Activated CD4-positive, alpha-beta T cell treated with anti-CD3 and anti-CD28 coated beads, Interleukin-2, amount 10 ng/mL, durations not matched to agents 24 days and 14 days (primary cell): ENCODE measurements around the gene ITGB8. TPM values are rescaled to one million over a fixed set of nuclear protein-coding genes. Genes with fewer than 3 reads are reported as not detected.

Source experiments
- DNase-seq: peaks from one replicate; pipeline ENCODE4 v3.0.0; 2022
- H3K27ac Mint-ChIP-seq: one replicate; pipeline ENCODE4 v1.8.0; 2022; ENCODE audit warnings: mild to moderate bottlenecking, mixed read lengths
- H3K27me3 Mint-ChIP-seq: one replicate; pipeline ENCODE4 v1.8.0; 2022; ENCODE audit warnings: mixed read lengths
- H3K36me3 Mint-ChIP-seq: one replicate; pipeline ENCODE4 v1.8.0; 2022; ENCODE audit warnings: low read depth, mild to moderate bottlenecking, mixed read lengths
- H3K4me1 Mint-ChIP-seq: one replicate; pipeline ENCODE4 v1.8.0; 2021; ENCODE audit warnings: mixed read lengths
- H3K4me3 Mint-ChIP-seq: one replicate; pipeline ENCODE4 v1.8.0; 2022; ENCODE audit warnings: mild to moderate bottlenecking, moderate library complexity, mixed read lengths
- H3K9me3 Mint-ChIP-seq: one replicate; pipeline ENCODE4 v1.8.0; 2021; ENCODE audit warnings: mixed read lengths
- intact Hi-C: fragments of 100-400 bp; cut with micrococcal nuclease; formaldehyde crosslinking; loops from one replicate; pipeline ENCODE4 v1.15.1; 2023
- total RNA-seq: library from RNA; stranded (reverse); gene quantifications from 2 replicates; pipeline ENCODE4 v1.2.3, GENCODE V29; 2022

ITGB8 gene
- total RNA-seq, 1 donor from 2014 or later, result not detected

GRCh38 chr7:20411372-20411771 is 80.7 kb downstream of the ITGB8 start:
- Mint-ChIP-seq H3K4me3 (no peak overlapping the region), H3K4me1 (no peaks in the 10 kb centered on the region), H3K9me3 (no peaks in the 10 kb centered on the region), H3K27me3 (no peaks in the 10 kb centered on the region), H3K27ac (no peak overlapping the region), H3K36me3 (no peaks in the 10 kb centered on the region)
- intact Hi-C loops, result no loop called here
- DNase-seq, result no peak

- no peaks in the 10 kb centered on the region for H3K4me1 Mint-ChIP-seq
- H3K27me3 Mint-ChIP-seq, result no peaks in the 10 kb centered on the region
- H3K9me3 Mint-ChIP-seq, result no peaks in the 10 kb centered on the region
- intact Hi-C loops, result no loop called here
- no peak overlapping the region for H3K4me3 Mint-ChIP-seq
- no peaks in the 10 kb centered on the region for H3K36me3 Mint-ChIP-seq
- H3K27ac Mint-ChIP-seq, result no peak overlapping the region
- DNase-seq, result no peak
These were observed 81.3 kb downstream of the ITGB8 start for GRCh38 chr7:20412032-20412431.

GRCh38 chr7:20417260-20417659 is 86.6 kb downstream of the ITGB8 start:
- no peak overlapping the region for H3K27ac Mint-ChIP-seq
- H3K27me3 Mint-ChIP-seq, result no peaks in the 10 kb centered on the region
- no peaks in the 10 kb centered on the region for H3K36me3 Mint-ChIP-seq
- H3K9me3 Mint-ChIP-seq, result no peaks in the 10 kb centered on the region
- no peaks in the 10 kb centered on the region for H3K4me1 Mint-ChIP-seq
- no peak for DNase-seq
- H3K4me3 Mint-ChIP-seq, result no peak overlapping the region
- intact Hi-C loops, result no loop called here

DNA sequence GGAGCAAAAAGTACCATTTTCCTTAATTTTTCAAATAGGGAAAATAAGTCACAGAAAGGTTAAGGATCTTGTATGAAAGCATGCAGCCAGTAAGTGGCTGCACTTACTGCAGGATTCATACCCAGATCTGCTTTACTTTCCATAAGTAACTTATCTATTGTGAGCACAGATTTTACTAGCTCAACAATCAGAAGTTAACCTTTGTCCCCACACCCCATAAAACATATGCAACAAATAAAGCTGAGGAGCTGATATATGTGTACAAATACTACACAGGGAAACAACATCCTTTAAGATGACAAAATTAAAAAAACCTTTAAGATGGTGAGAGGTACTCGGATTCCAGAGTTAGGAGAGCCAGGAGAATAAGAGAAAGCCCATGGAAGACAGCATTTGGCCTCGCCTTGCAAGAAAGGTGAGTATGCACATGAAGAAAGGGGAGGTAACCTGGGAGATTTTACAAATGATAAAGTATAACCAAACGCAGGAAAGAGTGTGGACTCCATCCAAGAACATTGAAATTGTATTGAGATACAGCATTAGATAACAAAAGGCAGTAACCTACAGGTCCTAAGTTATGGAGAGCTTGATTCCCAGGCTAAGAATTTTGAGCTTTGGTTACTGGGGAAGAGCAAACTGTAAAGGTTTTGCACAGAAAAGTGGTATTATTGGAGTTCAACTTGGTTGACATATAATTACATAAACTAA is 87.1 kb downstream of the ITGB8 start:
- Mint-ChIP-seq H3K36me3 (no peaks in the 10 kb centered on the region), H3K9me3 (no peaks in the 10 kb centered on the region), H3K4me1 (no peaks in the 10 kb centered on the region), H3K4me3 (no peak overlapping the region), H3K27ac (no peak overlapping the region), H3K27me3 (no peaks in the 10 kb centered on the region)
- intact Hi-C loops, result no loop called here
- DNase-seq, result no peak

GRCh38 chr7:20424500-20424899 is 93.8 kb downstream of the ITGB8 start:
- Mint-ChIP-seq H3K4me3 (no peak overlapping the region), H3K4me1 (no peaks in the 10 kb centered on the region), H3K27ac (no peak overlapping the region)

GRCh38 chr7:20430664-20431063 is 100.0 kb downstream of the ITGB8 start:
- Mint-ChIP-seq H3K4me1 (no peaks in the 10 kb centered on the region), H3K36me3 (no peaks in the 10 kb centered on the region), H3K9me3 (no peaks in the 10 kb centered on the region), H3K27me3 (no peaks in the 10 kb centered on the region), H3K27ac (no peak overlapping the region), H3K4me3 (no peak overlapping the region)
- intact Hi-C loops, result no loop called here
- no peak for DNase-seq

More at GRCh38 chr7:20424500-20424899, 93.8 kb downstream of the ITGB8 start:
- Mint-ChIP-seq H3K9me3 (no peaks in the 10 kb centered on the region), H3K36me3 (no peaks in the 10 kb centered on the region), H3K27me3 (no peaks in the 10 kb centered on the region)
- DNase-seq, result no peak
- intact Hi-C loops, result no loop called here

DNA sequence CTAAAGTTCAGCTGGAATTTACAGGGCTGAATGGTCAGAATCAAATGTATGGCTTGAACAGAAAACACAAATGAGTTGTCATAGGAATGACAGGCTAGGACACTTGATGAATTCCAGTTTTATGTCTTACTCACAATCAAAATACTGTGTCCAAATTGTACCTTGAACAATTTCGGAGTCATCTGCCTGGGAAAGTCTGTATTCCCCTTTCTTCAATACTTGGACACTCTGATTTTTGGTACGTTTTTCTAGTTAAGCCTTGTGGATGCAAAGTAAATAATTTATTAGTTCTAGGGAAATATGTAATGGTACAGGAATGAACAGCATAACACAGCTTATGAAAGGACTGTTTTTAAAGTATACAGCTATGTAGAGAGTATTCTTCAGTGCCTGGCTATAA is 100.4 kb downstream of the ITGB8 start:
- H3K9me3 Mint-ChIP-seq, result no peaks in the 10 kb centered on the region

DNA sequence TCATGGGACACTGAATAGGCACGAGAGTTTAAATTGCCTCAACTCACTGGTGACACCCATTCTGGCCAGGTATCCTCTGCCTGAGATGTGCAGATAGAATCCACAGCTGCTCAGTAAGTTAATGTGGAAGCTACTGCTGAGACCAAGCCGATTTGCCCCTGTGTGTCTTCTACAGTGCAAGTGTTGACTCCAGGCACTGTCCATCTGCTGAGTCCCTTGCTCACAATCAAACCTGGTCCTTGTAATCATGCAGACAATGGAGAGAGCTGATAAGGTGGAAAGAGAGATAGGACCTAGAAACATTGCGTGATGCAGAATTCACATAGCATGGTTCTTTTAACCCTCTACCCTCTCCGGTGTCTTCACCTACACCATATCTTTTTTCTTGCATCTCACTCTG is 101.4 kb downstream of the ITGB8 start:
- Mint-ChIP-seq H3K4me3 (no peak overlapping the region), H3K27ac (no peak overlapping the region), H3K9me3 (no peaks in the 10 kb centered on the region), H3K4me1 (no peaks in the 10 kb centered on the region), H3K36me3 (no peaks in the 10 kb centered on the region), H3K27me3 (no peaks in the 10 kb centered on the region)
- intact Hi-C loops, result no loop called here
- DNase-seq, result no peak

More for the DNA sequence above, 100.4 kb downstream of the ITGB8 start:
- Mint-ChIP-seq H3K27me3 (no peaks in the 10 kb centered on the region), H3K27ac (no peak overlapping the region), H3K4me1 (no peaks in the 10 kb centered on the region), H3K4me3 (no peak overlapping the region), H3K36me3 (no peaks in the 10 kb centered on the region)
- DNase-seq, result no peak
- intact Hi-C loops, result no loop called here

DNA sequence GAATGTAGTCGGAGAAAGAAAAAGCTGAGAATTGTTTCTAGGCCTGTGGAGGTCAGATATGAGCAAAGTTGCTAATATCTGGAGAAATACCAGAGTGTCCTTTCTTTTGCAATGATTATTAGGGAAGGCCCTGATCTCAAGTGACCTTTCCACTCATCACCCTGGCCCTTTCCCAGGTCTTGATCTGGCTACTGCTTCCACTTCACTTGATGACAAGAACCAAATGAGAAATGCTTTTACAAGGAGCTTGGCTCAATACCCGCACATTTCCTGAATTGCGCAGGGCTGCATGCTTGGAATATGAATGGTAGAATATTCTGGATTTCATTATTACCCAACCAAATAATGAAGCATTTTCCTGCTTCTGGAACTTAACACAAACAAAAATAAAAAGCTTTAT is 104.6 kb downstream of the ITGB8 start:
- no peaks in the 10 kb centered on the region for H3K27me3 Mint-ChIP-seq

GRCh38 chr7:20438248-20438647 is 107.5 kb downstream of the ITGB8 start:
- DNase-seq, result no peak
- H3K9me3 Mint-ChIP-seq, result no peaks in the 10 kb centered on the region
- H3K27me3 Mint-ChIP-seq, result no peaks in the 10 kb centered on the region
- intact Hi-C loops, result no loop called here
- H3K4me3 Mint-ChIP-seq, result no peak overlapping the region
- H3K4me1 Mint-ChIP-seq, result no peaks in the 10 kb centered on the region
- no peak overlapping the region for H3K27ac Mint-ChIP-seq
- H3K36me3 Mint-ChIP-seq, result no peaks in the 10 kb centered on the region

More for the DNA sequence above, 104.6 kb downstream of the ITGB8 start:
- H3K36me3 Mint-ChIP-seq, result no peaks in the 10 kb centered on the region
- no peaks in the 10 kb centered on the region for H3K9me3 Mint-ChIP-seq
- intact Hi-C loops, result no loop called here
- H3K27ac Mint-ChIP-seq, result no peak overlapping the region
- H3K4me1 Mint-ChIP-seq, result no peaks in the 10 kb centered on the region
- no peak for DNase-seq
- H3K4me3 Mint-ChIP-seq, result no peak overlapping the region

GRCh38 chr7:20438694-20439376 is 108.1 kb downstream of the ITGB8 start:
- intact Hi-C loops, result no loop called here
- no peaks in the 10 kb centered on the region for H3K9me3 Mint-ChIP-seq
- H3K36me3 Mint-ChIP-seq, result no peaks in the 10 kb centered on the region

DNA sequence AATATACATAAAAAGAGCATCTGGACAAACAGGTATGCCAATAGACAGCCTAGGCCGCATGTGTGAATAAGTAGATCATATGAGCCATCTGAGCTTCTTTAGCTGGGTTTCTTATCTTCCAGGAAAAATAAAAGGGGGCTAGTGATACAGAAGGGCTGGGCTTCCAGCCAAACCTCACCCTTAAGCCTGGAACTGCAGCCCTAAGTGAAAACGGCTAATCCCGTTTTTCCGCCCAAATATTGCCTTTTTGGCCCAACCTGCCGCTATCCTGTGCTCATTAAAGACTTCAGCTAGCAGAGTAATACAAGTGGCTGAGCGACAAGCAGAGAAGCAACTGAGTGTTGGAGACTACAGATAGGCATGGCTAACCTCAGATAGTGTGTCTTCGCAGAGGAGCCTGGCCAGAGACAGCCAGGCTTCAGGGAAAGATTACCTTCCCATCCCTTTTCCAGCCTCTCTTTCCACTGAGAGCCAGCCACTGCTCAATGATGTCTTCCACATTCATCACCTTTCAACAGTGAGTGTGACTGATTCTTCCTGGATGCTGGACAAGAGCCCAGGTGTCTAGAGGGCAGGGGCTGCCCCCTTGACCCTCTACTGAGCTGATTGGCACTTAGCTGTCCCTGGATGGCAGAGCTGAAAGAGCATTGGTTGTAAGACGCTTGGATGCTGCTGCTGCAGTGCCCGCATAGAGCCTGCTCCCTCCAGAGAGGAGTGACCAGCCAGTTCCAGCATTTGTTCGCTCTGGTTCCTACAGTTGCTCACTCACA is 108.9 kb downstream of the ITGB8 start:
- H3K4me1 Mint-ChIP-seq, result no peaks in the 10 kb centered on the region
- H3K27me3 Mint-ChIP-seq, result no peaks in the 10 kb centered on the region
- no peak for DNase-seq
- H3K9me3 Mint-ChIP-seq, result no peaks in the 10 kb centered on the region
- H3K36me3 Mint-ChIP-seq, result no peaks in the 10 kb centered on the region
- no peak overlapping the region for H3K4me3 Mint-ChIP-seq
- intact Hi-C loops, result no loop called here
- no peak overlapping the region for H3K27ac Mint-ChIP-seq

More at GRCh38 chr7:20438694-20439376, 108.1 kb downstream of the ITGB8 start:
- no peaks in the 10 kb centered on the region for H3K27me3 Mint-ChIP-seq
- no peak overlapping the region for H3K27ac Mint-ChIP-seq
- DNase-seq, result no peak
- H3K4me1 Mint-ChIP-seq, result no peaks in the 10 kb centered on the region
- H3K4me3 Mint-ChIP-seq, result no peak overlapping the region

- H3K9me3 Mint-ChIP-seq, result no peaks in the 10 kb centered on the region
- no peaks in the 10 kb centered on the region for H3K27me3 Mint-ChIP-seq
- H3K4me1 Mint-ChIP-seq, result no peaks in the 10 kb centered on the region
- peak; percentile 60 for DNase-seq
- intact Hi-C loops, result no loop called here
- H3K36me3 Mint-ChIP-seq, result no peaks in the 10 kb centered on the region
- no peak overlapping the region for H3K27ac Mint-ChIP-seq
- H3K4me3 Mint-ChIP-seq, result no peak overlapping the region
These were observed 109.9 kb downstream of the ITGB8 start for GRCh38 chr7:20440472-20441105.

DNA sequence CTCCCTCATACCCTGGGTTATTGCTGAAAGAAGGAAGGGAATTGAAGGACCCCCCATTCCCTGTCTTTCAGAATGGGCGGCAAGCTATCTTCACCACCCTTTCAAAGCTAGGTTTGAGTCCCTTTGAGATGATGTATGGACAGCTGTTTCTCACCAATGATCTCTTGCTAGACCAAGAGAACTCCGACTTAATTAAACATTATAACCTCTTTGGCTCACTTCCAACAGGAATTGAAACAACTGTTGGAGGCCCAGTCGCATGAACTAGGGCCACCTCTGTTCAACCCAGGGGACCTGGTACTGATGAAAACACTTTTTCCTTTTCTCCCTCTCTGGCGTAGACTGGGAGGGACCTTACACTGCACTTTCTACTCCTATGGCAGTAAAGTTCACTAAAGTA is 110.6 kb downstream of the ITGB8 start:
- DNase-seq, result no peak
- Mint-ChIP-seq H3K4me3 (no peak overlapping the region), H3K36me3 (no peaks in the 10 kb centered on the region), H3K27me3 (no peaks in the 10 kb centered on the region), H3K9me3 (no peaks in the 10 kb centered on the region), H3K4me1 (no peaks in the 10 kb centered on the region), H3K27ac (no peak overlapping the region)
- intact Hi-C loops, result no loop called here
